GM13977 (cell line): ENCODE measurements around the gene MT1A.

ENCODE experiments used
- DNase-seq: peaks from one replicate; pipeline ENCODE4 v3.0.0; 2012; ENCODE audit warnings: low spot score
- CTCF ChIP-seq: IDR thresholded peaks from 2 replicates; pipeline ENCODE4 v1.5.1; 2012; ENCODE audit warnings: mild to moderate bottlenecking, control low read depth; ENCODE audit not compliant: insufficient read depth; ENCODE audit errors: extremely low read depth, missing control alignments
- in situ Hi-C: fragments of 300-500 bp; cut with MboI; formaldehyde crosslinking; loops from one replicate; pipeline ENCODE4 v1.12.0; 2022; ENCODE audit warnings: low sequenced_read_pairs, low pct_unique_long_range_greater_than_20kb, mixed read lengths, inconsistent platforms; ENCODE audit not compliant: unreplicated experiment

The MT1A gene

GRCh38 chr16:56681939-56682702 lies 43.7 kb downstream of the MT1A start, which contains the start of gene MT1X:
TSS of gene MT1X (plus strand) at chr16:56682470. CDS start at chr16:56682541, 71 bp downstream.
- in situ Hi-C loops = no loop called here
- DNase-seq = peak; percentile 88
- no peak for TF ChIP-seq CTCF

- in situ Hi-C loops = no loop called here
- DNase-seq = no peak
- TF ChIP-seq CTCF = no peak
These were observed 44.4 kb downstream of the MT1A start for GRCh38 chr16:56682703-56683397.

- in situ Hi-C loops = no loop called here
- no peak for DNase-seq
- TF ChIP-seq CTCF = no peak
These were observed 45.1 kb downstream of the MT1A start for GRCh38 chr16:56683424-56684172.

GRCh38 chr16:56684256-56684925 lies 45.9 kb downstream of the MT1A start:
- in situ Hi-C loops = no loop called here
- no peak for DNase-seq
- no peak for TF ChIP-seq CTCF

- in situ Hi-C loops = no loop called here
- no peak for DNase-seq
- no peak for TF ChIP-seq CTCF
These were observed 46.6 kb downstream of the MT1A start for GRCh38 chr16:56684926-56685590.
